ENCODE results near the gene C1QTNF6.
A peak's percentile ranks its signal among the peaks of the same experiment; 100 is the strongest.

C1QTNF6 gene

GRCh38 chr22:37141476-37141875, 46.6 kb downstream of the C1QTNF6 start:
- H3K4me3 ChIP-seq (ENCODE audit: low read depth, low read length): no peak overlapping the region
- CTCF ChIA-PET: interaction anchor here (1.3 kb wide), 1 partner anchor 15 kb away, joined by 4 read pairs; no protein-coding TSS in a partner anchor
- no peaks in the 10 kb centered on the region for H3K9me3 ChIP-seq (ENCODE audit: control insufficient read depth, insufficient read depth, low read depth, low read length)
- POLR2A ChIA-PET: interaction anchor here (2.0 kb wide), 1 partner anchor 58 kb away, joined by 6 read pairs; no protein-coding TSS in a partner anchor
- H3K36me3 ChIP-seq (ENCODE audit: control insufficient read depth in 2 of 2, insufficient read depth in 1 of 2, low read length in 2 of 2): no peaks in the 10 kb centered on the region
- H3K27ac ChIP-seq (ENCODE audit: extremely low read depth, low read depth, low read length): no peak overlapping the region
- H3K4me1 ChIP-seq (ENCODE audit: control insufficient read depth, insufficient read depth, low read length): peaks cover 6% of the 10 kb centered on the region; the same call in 1 of the 2 replicates
- no peak for TF ChIP-seq SALL2 (tag by site-specific recombination; IDR thresholded peaks at IDR 0.05; ENCODE audit: borderline replicate concordance)
- TF ChIP-seq ZNF830 (tag by site-specific recombination; IDR thresholded peaks at IDR 0.05; ENCODE audit: low read depth): no peak
- no peak for TF ChIP-seq ZNF785 (tag by site-specific recombination; IDR thresholded peaks at IDR 0.05)
- TF ChIP-seq, protein P1, sequence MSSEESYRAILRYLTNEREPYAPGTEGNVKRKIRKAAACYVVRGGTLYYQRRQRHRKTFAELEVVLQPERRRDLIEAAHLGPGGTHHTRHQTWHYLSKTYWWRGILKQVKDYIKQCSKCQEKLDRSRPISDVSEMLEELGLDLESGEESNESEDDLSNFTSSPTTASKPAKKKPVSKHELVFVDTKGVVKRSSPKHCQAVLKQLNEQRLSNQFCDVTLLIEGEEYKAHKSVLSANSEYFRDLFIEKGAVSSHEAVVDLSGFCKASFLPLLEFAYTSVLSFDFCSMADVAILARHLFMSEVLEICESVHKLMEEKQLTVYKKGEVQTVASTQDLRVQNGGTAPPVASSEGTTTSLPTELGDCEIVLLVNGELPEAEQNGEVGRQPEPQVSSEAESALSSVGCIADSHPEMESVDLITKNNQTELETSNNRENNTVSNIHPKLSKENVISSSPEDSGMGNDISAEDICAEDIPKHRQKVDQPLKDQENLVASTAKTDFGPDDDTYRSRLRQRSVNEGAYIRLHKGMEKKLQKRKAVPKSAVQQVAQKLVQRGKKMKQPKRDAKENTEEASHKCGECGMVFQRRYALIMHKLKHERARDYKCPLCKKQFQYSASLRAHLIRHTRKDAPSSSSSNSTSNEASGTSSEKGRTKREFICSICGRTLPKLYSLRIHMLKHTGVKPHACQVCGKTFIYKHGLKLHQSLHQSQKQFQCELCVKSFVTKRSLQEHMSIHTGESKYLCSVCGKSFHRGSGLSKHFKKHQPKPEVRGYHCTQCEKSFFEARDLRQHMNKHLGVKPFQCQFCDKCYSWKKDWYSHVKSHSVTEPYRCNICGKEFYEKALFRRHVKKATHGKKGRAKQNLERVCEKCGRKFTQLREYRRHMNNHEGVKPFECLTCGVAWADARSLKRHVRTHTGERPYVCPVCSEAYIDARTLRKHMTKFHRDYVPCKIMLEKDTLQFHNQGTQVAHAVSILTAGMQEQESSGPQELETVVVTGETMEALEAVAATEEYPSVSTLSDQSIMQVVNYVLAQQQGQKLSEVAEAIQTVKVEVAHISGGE (tag by site-specific recombination; conservative IDR thresholded peaks at IDR 0.05; ENCODE audit: low read depth): no peak

- Histone ChIP-seq H3K36me3 (ENCODE audit: control insufficient read depth in 2 of 2, insufficient read depth in 1 of 2, low read length in 2 of 2) (no peaks in the 10 kb centered on the region), H3K4me1 (ENCODE audit: control insufficient read depth, insufficient read depth, low read length) (peaks cover 6% of the 10 kb centered on the region; the same call in 1 of the 2 replicates), H3K4me3 (ENCODE audit: low read depth, low read length) (no peak overlapping the region), H3K9me3 (ENCODE audit: control insufficient read depth, insufficient read depth, low read depth, low read length) (no peaks in the 10 kb centered on the region), H3K27ac (ENCODE audit: extremely low read depth, low read depth, low read length) (no peak overlapping the region)
- CTCF ChIA-PET: interaction anchor here (0.5 to 1.3 kb wide), 8 partner anchors 15 to 550 kb away, joined by 3 to 5 read pairs (median 4); partner anchors contain the start of gene CDC42EP1
- 0 out of 2 replicates have a peak, but pooled peaks have one; percentile 29 for TF ChIP-seq ZNF768 (tag by site-specific recombination; IDR thresholded peaks at IDR 0.05)
- no peak for TF ChIP-seq ZNF175 (tag by site-specific recombination; IDR thresholded peaks at IDR 0.05)
- no peak for TF ChIP-seq ZNF558 (tag by site-specific recombination; IDR thresholded peaks at IDR 0.05)
- POLR2A ChIA-PET: interaction anchor here (2.0 kb wide), 1 partner anchor 59 kb away, joined by 6 read pairs; no protein-coding TSS in a partner anchor
Observed at GRCh38 chr22:37140686-37141323, 47.2 kb downstream of the C1QTNF6 start.

GRCh38 chr22:37139762-37140161, 48.3 kb downstream of the C1QTNF6 start:
- no peaks in the 10 kb centered on the region for H3K4me1 ChIP-seq (ENCODE audit: control insufficient read depth, insufficient read depth, low read length)
- H3K36me3 ChIP-seq (ENCODE audit: control insufficient read depth in 2 of 2, insufficient read depth in 1 of 2, low read length in 2 of 2): no peaks in the 10 kb centered on the region
- no peak overlapping the region for H3K4me3 ChIP-seq (ENCODE audit: low read depth, low read length)
- CTCF ChIA-PET: interaction anchor here (0.6 to 1.2 kb wide), 4 partner anchors 34 to 549 kb away, joined by 3 to 4 read pairs (median 3); no protein-coding TSS in a partner anchor
- no peaks in the 10 kb centered on the region for H3K9me3 ChIP-seq (ENCODE audit: control insufficient read depth, insufficient read depth, low read depth, low read length)
- POLR2A ChIA-PET: interaction anchor here (2.0 kb wide), 1 partner anchor 60 kb away, joined by 6 read pairs; no protein-coding TSS in a partner anchor
- H3K27ac ChIP-seq (ENCODE audit: extremely low read depth, low read depth, low read length): no peak overlapping the region
- TF ChIP-seq GLI2 (tag by site-specific recombination; IDR thresholded peaks at IDR 0.05; ENCODE audit: borderline replicate concordance, low read depth): no peak
- TF ChIP-seq ELK4 (IDR thresholded peaks at IDR 0.05; ENCODE audit: borderline replicate concordance, low read depth, low read length): no peak
- no peak for TF ChIP-seq ZNF654 (tag by site-specific recombination; IDR thresholded peaks at IDR 0.05; ENCODE audit: low read depth)
- no peak for TF ChIP-seq REST (tag by site-specific recombination; IDR thresholded peaks at IDR 0.05)
- TF ChIP-seq, protein P2, sequence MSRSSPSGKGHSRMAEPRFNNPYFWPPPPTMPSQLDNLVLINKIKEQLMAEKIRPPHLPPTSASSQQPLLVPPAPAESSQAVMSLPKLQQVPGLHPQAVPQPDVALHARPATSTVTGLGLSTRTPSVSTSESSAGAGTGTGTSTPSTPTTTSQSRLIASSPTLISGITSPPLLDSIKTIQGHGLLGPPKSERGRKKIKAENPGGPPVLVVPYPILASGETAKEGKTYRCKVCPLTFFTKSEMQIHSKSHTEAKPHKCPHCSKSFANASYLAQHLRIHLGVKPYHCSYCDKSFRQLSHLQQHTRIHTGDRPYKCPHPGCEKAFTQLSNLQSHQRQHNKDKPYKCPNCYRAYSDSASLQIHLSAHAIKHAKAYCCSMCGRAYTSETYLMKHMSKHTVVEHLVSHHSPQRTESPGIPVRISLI (tag by site-specific recombination; IDR thresholded peaks at IDR 0.05): no peak
- no peak for TF ChIP-seq ZNF830 (tag by site-specific recombination; IDR thresholded peaks at IDR 0.05; ENCODE audit: low read depth)
- TF ChIP-seq, protein P3, sequence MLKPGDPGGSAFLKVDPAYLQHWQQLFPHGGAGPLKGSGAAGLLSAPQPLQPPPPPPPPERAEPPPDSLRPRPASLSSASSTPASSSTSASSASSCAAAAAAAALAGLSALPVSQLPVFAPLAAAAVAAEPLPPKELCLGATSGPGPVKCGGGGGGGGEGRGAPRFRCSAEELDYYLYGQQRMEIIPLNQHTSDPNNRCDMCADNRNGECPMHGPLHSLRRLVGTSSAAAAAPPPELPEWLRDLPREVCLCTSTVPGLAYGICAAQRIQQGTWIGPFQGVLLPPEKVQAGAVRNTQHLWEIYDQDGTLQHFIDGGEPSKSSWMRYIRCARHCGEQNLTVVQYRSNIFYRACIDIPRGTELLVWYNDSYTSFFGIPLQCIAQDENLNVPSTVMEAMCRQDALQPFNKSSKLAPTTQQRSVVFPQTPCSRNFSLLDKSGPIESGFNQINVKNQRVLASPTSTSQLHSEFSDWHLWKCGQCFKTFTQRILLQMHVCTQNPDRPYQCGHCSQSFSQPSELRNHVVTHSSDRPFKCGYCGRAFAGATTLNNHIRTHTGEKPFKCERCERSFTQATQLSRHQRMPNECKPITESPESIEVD (tag by site-specific recombination; IDR thresholded peaks at IDR 0.05): no peak
- TF ChIP-seq ZSCAN23 (tag by site-specific recombination; IDR thresholded peaks at IDR 0.05): no peak
- TF ChIP-seq ZNF248 (tag by site-specific recombination; IDR thresholded peaks at IDR 0.05): no peak
- TF ChIP-seq ZNF223 (tag by site-specific recombination; IDR thresholded peaks at IDR 0.05): no peak
- no peak for TF ChIP-seq ZNF645 (tag by site-specific recombination; IDR thresholded peaks at IDR 0.05)
